HepG2 (cell line): ENCODE measurements around the gene PCDHGA5. TPM values are rescaled to one million over a fixed set of nuclear protein-coding genes. Genes with fewer than 3 reads are reported as not detected.

Source experiments
- ATAC-seq: fragments of 200-7000 bp; cut with Tn5 transposase; 3 replicates; pipeline ENCODE4 v1.9.1; 2020; ENCODE audit warnings: mild to moderate bottlenecking, moderate library complexity
- BruUV-seq: library from RNA; stranded (reverse); fragments of 400-500 nt; replicated peaks from 2 replicates; lab custom pipeline; 2021; lab: Mats Ljungman, UMichigan
- CTCF ChIA-PET: fragments of 300-600 bp; formaldehyde crosslinking; extraction: SDS; loops from one replicate; lab custom pipeline; 2021; ENCODE audit warnings: low total read pairs, inconsistent platforms, low intra/inter-chr PET ratio; lab: Yijun Ruan, JAX
- POLR2A ChIA-PET: fragments of 350-600 bp; sonication (Branson Sonifier 250); formaldehyde crosslinking; loops from one replicate; lab custom pipeline; 2020; ENCODE audit warnings: antibody characterized with exemption, inconsistent platforms; lab: Yijun Ruan, JAX
- DNase-seq: peaks from one replicate; pipeline ENCODE4 v3.0.0-alpha.2; 2015; ENCODE audit warnings: low spot score
- FAIRE-seq: peaks from 3 replicates; lab custom pipeline; 2011; peaks lifted over from hg19 to GRCh38; lab: Jason Lieb, UNC
- H2AFZ ChIP-seq: one replicate; pipeline ENCODE4 v1.6.1; 2011; ENCODE audit warnings: low read length, inconsistent platforms
- H3K27ac ChIP-seq: fragments of 300-600 bp; 3 replicates; pipeline ENCODE4 v1.8.0; 2011; ENCODE audit warnings: mixed run types, mild to moderate bottlenecking, mixed read lengths, low read length, inconsistent platforms; ENCODE audit not compliant: insufficient read depth; ENCODE audit errors: extremely low read length
- H3K27me3 ChIP-seq, 2 experiments: fragments of 200-600 bp in 1 of 2; 2 replicates in 1 of 2; 3 replicates in 1 of 2; pipeline versions ENCODE4 v1.6.0 to v1.8.0; 2011; ENCODE audit warnings: low read length in 2 of 2, mild to moderate bottlenecking in 2 of 2, moderate library complexity in 2 of 2, inconsistent platforms in 1 of 2; ENCODE audit not compliant: insufficient read depth in 2 of 2, control insufficient read depth in 1 of 2
- H3K36me3 ChIP-seq, 2 experiments: fragments of 200-600 bp in 1 of 2; replicated peaks in 1 of 2; 2 replicates in 1 of 2; 3 replicates in 1 of 2; pipeline versions ENCODE4 v1.5.1 to v1.8.0; 2011; ENCODE audit warnings: low read length in 2 of 2, inconsistent platforms in 1 of 2; ENCODE audit not compliant: insufficient read depth in 2 of 2, control insufficient read depth in 1 of 2
- H3K4me1 ChIP-seq: 2 replicates; pipeline ENCODE4 v1.5.1; 2012; ENCODE audit warnings: low read length, inconsistent platforms; ENCODE audit not compliant: insufficient read depth
- H3K4me2 ChIP-seq: 2 replicates; pipeline ENCODE4 v1.6.0; 2011; ENCODE audit warnings: low read depth, low read length, inconsistent platforms
- H3K4me3 ChIP-seq, 3 experiments: fragments of 200-600 bp in 1 of 3; sonication (generic), shearing (Covaris generic) in 1 of 3; replicated peaks in 1 of 3; 2 replicates each; pipeline ENCODE4 v1.5.1; 2011 to 2016; ENCODE audit warnings: low read length in 3 of 3, inconsistent platforms in 2 of 3, low read depth in 2 of 3, mild to moderate bottlenecking in 2 of 3, control low read depth in 1 of 3, mixed read lengths in 1 of 3; ENCODE audit not compliant: insufficient read depth in 1 of 3
- H3K79me2 ChIP-seq: one replicate; pipeline ENCODE4 v1.6.1; 2011; ENCODE audit warnings: low read length, inconsistent platforms; ENCODE audit not compliant: insufficient read depth
- H3K9ac ChIP-seq: 2 replicates; pipeline ENCODE4 v1.6.0; 2011; ENCODE audit warnings: mild to moderate bottlenecking, low read depth, low read length, inconsistent platforms; ENCODE audit not compliant: insufficient read depth
- H3K9me3 ChIP-seq: 2 replicates; pipeline ENCODE4 v1.5.1; 2012; ENCODE audit warnings: mild to moderate bottlenecking, low read length
- H4K20me1 ChIP-seq: 2 replicates; pipeline ENCODE4 v1.6.0; 2011; ENCODE audit warnings: inconsistent platforms, mild to moderate bottlenecking, low read length, moderate library complexity; ENCODE audit not compliant: insufficient read depth
- AGO2 ChIP-seq: fragments of 200-400 bp; formaldehyde crosslinking; optimal IDR thresholded peaks from 2 replicates; pipeline ENCODE3; 2017; ENCODE audit warnings: mild to moderate bottlenecking, low read depth, low read length, moderate library complexity
- BORCS8-MEF2B ChIP-seq: sonication (generic); formaldehyde crosslinking; IDR thresholded peaks from 2 replicates; pipeline ENCODE4 v1.8.0; 2022; ENCODE audit warnings: mild to moderate bottlenecking, missing genetic modification reagents
- JUN ChIP-seq: sonication (generic); formaldehyde crosslinking; IDR thresholded peaks from 2 replicates; pipeline ENCODE4 v1.4.0; 2020; ENCODE audit warnings: mild to moderate bottlenecking, missing genetic modification reagents
- NFIB ChIP-seq: sonication (generic); formaldehyde crosslinking; IDR thresholded peaks from 2 replicates; pipeline ENCODE4 v1.9.0; 2021; ENCODE audit warnings: missing genetic modification reagents, mild to moderate bottlenecking, borderline replicate concordance
- NFKBIZ ChIP-seq: IDR thresholded peaks from 2 replicates; pipeline ENCODE4 v1.6.1; 2018; ENCODE audit warnings: missing genetic modification reagents, missing compliant biosample characterization
- NR2C2 ChIP-seq: sonication (generic); formaldehyde crosslinking; IDR thresholded peaks from 2 replicates; pipeline ENCODE4 v1.4.0; 2020; ENCODE audit warnings: missing genetic modification reagents, mild to moderate bottlenecking, moderate library complexity, borderline replicate concordance
- POLR2AphosphoS5 ChIP-seq: IDR thresholded peaks from 2 replicates; pipeline ENCODE4 v1.6.1; 2012; ENCODE audit warnings: low read depth, low read length
- TEAD2 ChIP-seq: sonication (generic); formaldehyde crosslinking; IDR thresholded peaks from 2 replicates; pipeline ENCODE4 v1.9.0; 2021; ENCODE audit warnings: missing genetic modification reagents
- THYN1 ChIP-seq: sonication (generic); formaldehyde crosslinking; IDR thresholded peaks from 2 replicates; pipeline ENCODE4 v1.8.1; 2023; ENCODE audit warnings: low read depth, mild to moderate bottlenecking, moderate library complexity, missing genetic modification reagents, borderline replicate concordance
- ZNF720 ChIP-seq: sonication (generic); formaldehyde crosslinking; IDR thresholded peaks from 2 replicates; pipeline ENCODE4 v1.4.0; 2020; ENCODE audit warnings: missing genetic modification reagents
- WGBS: methylation state at CpG from one replicate; pipeline ENCODE4 v1.1.6; 2017; ENCODE audit warnings: low lambda C conversion rate; 5-methylcytosine and 5-hydroxymethylcytosine counted together
- in situ Hi-C: cut with HindIII; loops from 2 replicates; pipeline ENCODE4 v1.10.0; 2017; ENCODE audit warnings: low pct_unique_long_range_greater_than_20kb; ENCODE audit not compliant: extremely low pct_ligation_motif_present
- intact Hi-C: fragments of 100-400 bp; cut with micrococcal nuclease; formaldehyde crosslinking; loops from one replicate; pipeline ENCODE4 v1.10.0; 2022; ENCODE audit not compliant: unreplicated experiment
- polyA plus RNA-seq, 8 experiments: library from polyadenylated mRNA; depleted of rRNA in 3 of 8; stranded (reverse) in 7 of 8; unstranded in 1 of 8; fragments of >200 nt; fragmentation: Illumina TruSeq in 4 of 8; extraction: Trizol in 4 of 8; gene quantifications; 2 replicates each; pipeline versions ENCODE4 v1.2.1 to v1.2.3, GENCODE V29; 2011 to 2016; ENCODE audit warnings: low read depth in 4 of 8, missing spikeins in 1 of 8, mixed read lengths in 1 of 8; ENCODE audit not compliant: insufficient read depth in 1 of 8
- total RNA-seq, 5 experiments: library from RNA; depleted of rRNA; stranded (reverse); fragments of >200 nt; fragmentation: Illumina TruSeq; extraction: Trizol; gene quantifications; 2 replicates each; pipeline ENCODE4 v1.2.3, GENCODE V29; 2016; ENCODE audit warnings: low read depth in 1 of 5
- TF ChIP-seq, protein P1 (sequence below): sonication (generic); formaldehyde crosslinking; IDR thresholded peaks from 2 replicates; pipeline ENCODE4 v1.5.0; 2020; ENCODE audit warnings: mild to moderate bottlenecking, missing genetic modification reagents, borderline replicate concordance
- TF ChIP-seq, protein P2 (sequence below): sonication (generic); formaldehyde crosslinking; IDR thresholded peaks from 2 replicates; pipeline ENCODE4 v1.4.0; 2020; ENCODE audit warnings: low read depth, missing genetic modification reagents

PCDHGA5 gene
- total and polyA plus RNA-seq, 2 of the 13 experiments (the other 11 are each of a cell fraction or from before 2014, with no cell fraction given): 0.27 to 0.32 TPM

DNA sequence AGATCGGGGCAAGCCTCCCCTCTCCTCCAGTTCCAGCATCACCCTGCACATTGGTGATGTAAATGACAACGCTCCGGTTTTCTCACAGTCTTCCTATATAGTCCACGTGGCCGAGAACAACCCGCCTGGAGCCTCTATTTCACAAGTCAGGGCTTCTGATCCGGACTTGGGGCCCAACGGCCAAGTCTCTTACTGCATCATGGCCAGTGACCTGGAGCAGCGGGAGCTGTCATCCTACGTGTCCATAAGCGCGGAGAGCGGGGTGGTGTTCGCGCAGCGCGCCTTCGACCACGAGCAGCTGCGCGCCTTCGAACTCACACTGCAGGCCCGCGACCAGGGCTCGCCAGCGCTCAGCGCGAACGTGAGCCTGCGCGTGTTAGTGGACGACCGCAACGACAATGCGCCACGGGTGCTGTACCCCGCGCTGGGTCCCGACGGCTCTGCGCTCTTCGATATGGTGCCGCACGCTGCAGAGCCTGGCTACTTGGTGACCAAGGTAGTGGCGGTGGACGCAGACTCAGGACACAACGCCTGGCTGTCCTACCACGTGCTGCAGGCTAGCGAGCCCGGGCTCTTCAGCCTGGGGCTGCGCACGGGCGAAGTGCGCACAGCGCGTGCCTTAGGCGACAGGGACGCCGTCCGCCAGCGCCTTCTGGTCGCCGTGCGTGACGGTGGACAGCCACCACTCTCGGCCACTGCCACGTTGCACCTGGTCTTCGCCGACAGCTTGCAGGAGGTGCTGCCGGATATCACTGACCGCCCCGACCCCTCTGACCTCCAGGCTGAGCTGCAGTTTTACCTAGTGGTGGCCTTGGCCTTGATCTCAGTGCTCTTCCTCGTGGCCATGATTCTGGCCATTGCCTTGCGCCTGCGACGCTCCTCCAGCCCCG lies 25.4 kb downstream of the PCDHGA5 start:
- no peak for DNase-seq
- BruUV-seq: no TSS peak
- H3K79me2 ChIP-seq: no peaks in the 10 kb centered on the region
- no peak overlapping the region for H2AFZ ChIP-seq
- H3K27me3 ChIP-seq: no peaks in the 10 kb centered on the region
- no peak for ATAC-seq
- FAIRE-seq: no peak
- no peaks in the 10 kb centered on the region for H4K20me1 ChIP-seq
- intact Hi-C loops (no loop called here), in situ Hi-C loops (no loop called here)
- ChIA-PET CTCF (no interaction called here), POLR2A (no interaction called here)
- no peak overlapping the region for H3K4me3 ChIP-seq
- 92% methylated on average over 53 of the region's 77 CpGs for WGBS
- H3K36me3 ChIP-seq: no peaks in the 10 kb centered on the region
- H3K27ac ChIP-seq: no peak overlapping the region
- peaks cover 5% of the 10 kb centered on the region; the same call in 1 of the 2 replicates for H3K4me1 ChIP-seq
- H3K9me3 ChIP-seq: peaks cover 33% of the 10 kb centered on the region
- H3K9ac ChIP-seq: no peak overlapping the region
- H3K4me2 ChIP-seq: no peak overlapping the region
- TF ChIP-seq NR2C2 (CRISPR knock-in tag) (no peak), BORCS8-MEF2B (CRISPR knock-in tag) (no peak), NFIB (CRISPR knock-in tag) (no peak), TEAD2 (no peak), THYN1 (CRISPR knock-in tag) (no peak), NFKBIZ (no peak), AGO2 (no peak), ZNF720 (no peak), POLR2AphosphoS5 (no peak), JUN (CRISPR knock-in tag) (no peak)
- TF ChIP-seq, protein P1, sequence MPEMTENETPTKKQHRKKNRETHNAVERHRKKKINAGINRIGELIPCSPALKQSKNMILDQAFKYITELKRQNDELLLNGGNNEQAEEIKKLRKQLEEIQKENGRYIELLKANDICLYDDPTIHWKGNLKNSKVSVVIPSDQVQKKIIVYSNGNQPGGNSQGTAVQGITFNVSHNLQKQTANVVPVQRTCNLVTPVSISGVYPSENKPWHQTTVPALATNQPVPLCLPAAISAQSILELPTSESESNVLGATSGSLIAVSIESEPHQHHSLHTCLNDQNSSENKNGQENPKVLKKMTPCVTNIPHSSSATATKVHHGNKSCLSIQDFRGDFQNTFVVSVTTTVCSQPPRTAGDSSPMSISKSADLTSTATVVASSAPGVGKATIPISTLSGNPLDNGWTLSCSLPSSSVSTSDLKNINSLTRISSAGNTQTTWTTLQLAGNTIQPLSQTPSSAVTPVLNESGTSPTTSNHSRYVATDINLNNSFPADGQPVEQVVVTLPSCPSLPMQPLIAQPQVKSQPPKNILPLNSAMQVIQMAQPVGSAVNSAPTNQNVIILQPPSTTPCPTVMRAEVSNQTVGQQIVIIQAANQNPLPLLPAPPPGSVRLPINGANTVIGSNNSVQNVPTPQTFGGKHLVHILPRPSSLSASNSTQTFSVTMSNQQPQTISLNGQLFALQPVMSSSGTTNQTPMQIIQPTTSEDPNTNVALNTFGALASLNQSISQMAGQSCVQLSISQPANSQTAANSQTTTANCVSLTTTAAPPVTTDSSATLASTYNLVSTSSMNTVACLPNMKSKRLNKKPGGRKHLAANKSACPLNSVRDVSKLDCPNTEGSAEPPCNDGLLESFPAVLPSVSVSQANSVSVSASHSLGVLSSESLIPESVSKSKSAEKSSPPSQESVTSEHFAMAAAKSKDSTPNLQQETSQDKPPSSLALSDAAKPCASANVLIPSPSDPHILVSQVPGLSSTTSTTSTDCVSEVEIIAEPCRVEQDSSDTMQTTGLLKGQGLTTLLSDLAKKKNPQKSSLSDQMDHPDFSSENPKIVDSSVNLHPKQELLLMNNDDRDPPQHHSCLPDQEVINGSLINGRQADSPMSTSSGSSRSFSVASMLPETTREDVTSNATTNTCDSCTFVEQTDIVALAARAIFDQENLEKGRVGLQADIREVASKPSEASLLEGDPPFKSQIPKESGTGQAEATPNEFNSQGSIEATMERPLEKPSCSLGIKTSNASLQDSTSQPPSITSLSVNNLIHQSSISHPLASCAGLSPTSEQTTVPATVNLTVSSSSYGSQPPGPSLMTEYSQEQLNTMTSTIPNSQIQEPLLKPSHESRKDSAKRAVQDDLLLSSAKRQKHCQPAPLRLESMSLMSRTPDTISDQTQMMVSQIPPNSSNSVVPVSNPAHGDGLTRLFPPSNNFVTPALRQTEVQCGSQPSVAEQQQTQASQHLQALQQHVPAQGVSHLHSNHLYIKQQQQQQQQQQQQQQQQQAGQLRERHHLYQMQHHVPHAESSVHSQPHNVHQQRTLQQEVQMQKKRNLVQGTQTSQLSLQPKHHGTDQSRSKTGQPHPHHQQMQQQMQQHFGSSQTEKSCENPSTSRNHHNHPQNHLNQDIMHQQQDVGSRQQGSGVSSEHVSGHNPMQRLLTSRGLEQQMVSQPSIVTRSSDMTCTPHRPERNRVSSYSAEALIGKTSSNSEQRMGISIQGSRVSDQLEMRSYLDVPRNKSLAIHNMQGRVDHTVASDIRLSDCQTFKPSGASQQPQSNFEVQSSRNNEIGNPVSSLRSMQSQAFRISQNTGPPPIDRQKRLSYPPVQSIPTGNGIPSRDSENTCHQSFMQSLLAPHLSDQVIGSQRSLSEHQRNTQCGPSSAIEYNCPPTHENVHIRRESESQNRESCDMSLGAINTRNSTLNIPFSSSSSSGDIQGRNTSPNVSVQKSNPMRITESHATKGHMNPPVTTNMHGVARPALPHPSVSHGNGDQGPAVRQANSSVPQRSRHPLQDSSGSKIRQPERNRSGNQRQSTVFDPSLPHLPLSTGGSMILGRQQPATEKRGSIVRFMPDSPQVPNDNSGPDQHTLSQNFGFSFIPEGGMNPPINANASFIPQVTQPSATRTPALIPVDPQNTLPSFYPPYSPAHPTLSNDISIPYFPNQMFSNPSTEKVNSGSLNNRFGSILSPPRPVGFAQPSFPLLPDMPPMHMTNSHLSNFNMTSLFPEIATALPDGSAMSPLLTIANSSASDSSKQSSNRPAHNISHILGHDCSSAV (CRISPR knock-in tag): no peak
- TF ChIP-seq, protein P2, sequence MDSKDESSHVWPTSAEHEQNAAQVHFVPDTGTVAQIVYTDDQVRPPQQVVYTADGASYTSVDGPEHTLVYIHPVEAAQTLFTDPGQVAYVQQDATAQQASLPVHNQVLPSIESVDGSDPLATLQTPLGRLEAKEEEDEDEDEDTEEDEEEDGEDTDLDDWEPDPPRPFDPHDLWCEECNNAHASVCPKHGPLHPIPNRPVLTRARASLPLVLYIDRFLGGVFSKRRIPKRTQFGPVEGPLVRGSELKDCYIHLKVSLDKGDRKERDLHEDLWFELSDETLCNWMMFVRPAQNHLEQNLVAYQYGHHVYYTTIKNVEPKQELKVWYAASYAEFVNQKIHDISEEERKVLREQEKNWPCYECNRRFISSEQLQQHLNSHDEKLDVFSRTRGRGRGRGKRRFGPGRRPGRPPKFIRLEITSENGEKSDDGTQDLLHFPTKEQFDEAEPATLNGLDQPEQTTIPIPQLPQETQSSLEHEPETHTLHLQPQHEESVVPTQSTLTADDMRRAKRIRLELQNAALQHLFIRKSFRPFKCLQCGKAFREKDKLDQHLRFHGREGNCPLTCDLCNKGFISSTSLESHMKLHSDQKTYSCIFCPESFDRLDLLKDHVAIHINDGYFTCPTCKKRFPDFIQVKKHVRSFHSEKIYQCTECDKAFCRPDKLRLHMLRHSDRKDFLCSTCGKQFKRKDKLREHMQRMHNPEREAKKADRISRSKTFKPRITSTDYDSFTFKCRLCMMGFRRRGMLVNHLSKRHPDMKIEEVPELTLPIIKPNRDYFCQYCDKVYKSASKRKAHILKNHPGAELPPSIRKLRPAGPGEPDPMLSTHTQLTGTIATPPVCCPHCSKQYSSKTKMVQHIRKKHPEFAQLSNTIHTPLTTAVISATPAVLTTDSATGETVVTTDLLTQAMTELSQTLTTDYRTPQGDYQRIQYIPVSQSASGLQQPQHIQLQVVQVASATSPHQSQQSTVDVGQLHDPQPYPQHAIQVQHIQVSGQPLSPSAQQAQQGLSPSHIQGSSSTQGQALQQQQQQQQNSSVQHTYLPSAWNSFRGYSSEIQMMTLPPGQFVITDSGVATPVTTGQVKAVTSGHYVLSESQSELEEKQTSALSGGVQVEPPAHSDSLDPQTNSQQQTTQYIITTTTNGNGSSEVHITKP (CRISPR knock-in tag): no peak
